Renal cortex interstitium (tissue), 11 donors: ENCODE data around the gene PHF14. TPM values are rescaled to one million over a fixed set of nuclear protein-coding genes. Genes with fewer than 3 reads are reported as not detected.

Source experiments
- DNase-seq, 11 donors: peaks; one replicate each; pipeline ENCODE4 v3.0.0-alpha.2; 2013; ENCODE audit warnings: low read depth in 9 of 11, low spot score in 4 of 11; ENCODE audit errors: extremely low read depth in 1 of 11
- polyA plus RNA-seq, 3 donors: library from polyadenylated mRNA; unstranded; fragments of 120-200 nt; gene quantifications; one replicate each; pipeline ENCODE4 v1.2.1, GENCODE V29; 2013; ENCODE audit not compliant: insufficient read length in 3 of 3

The PHF14 gene
- polyA plus RNA-seq, 3 donors: 59.0 to 83.5 (median 72.4) TPM

- DNase-seq: no peak
Measured at GRCh38 chr7:11060893-11061292, 87.2 kb downstream of the PHF14 start.

- no peak for DNase-seq
Measured at GRCh38 chr7:11062110-11062509, 88.4 kb downstream of the PHF14 start.

GRCh38 chr7:11069591-11069990 is 95.9 kb downstream of the PHF14 start:
- no peak for DNase-seq

- no peak for DNase-seq
Measured at GRCh38 chr7:11077816-11078215, 104.1 kb downstream of the PHF14 start.

GRCh38 chr7:11078247-11078834 is 104.7 kb downstream of the PHF14 start:
- DNase-seq: no peak

GRCh38 chr7:11079907-11080306 is 106.2 kb downstream of the PHF14 start:
- no peak for DNase-seq

- no peak for DNase-seq
Measured at GRCh38 chr7:11082121-11082520, 108.4 kb downstream of the PHF14 start.

- DNase-seq: no peak
Measured at GRCh38 chr7:11082552-11083213, 109.0 kb downstream of the PHF14 start.

- DNase-seq: no peak
Measured at GRCh38 chr7:11083214-11083568, 109.5 kb downstream of the PHF14 start.

- DNase-seq: no peak
Measured at GRCh38 chr7:11104578-11104977, 130.9 kb downstream of the PHF14 start.

- DNase-seq: no peak
Measured at GRCh38 chr7:11109659-11110058, 136.0 kb downstream of the PHF14 start.

GRCh38 chr7:11120068-11120664 is 146.5 kb downstream of the PHF14 start:
- no peak for DNase-seq

GRCh38 chr7:11120675-11121220 is 147.1 kb downstream of the PHF14 start:
- DNase-seq: no peak

GRCh38 chr7:11124856-11125559 is 151.3 kb downstream of the PHF14 start:
- no peak for DNase-seq

GRCh38 chr7:11127114-11127785 is 153.6 kb downstream of the PHF14 start:
- DNase-seq: no peak

- DNase-seq: no peak
Measured at GRCh38 chr7:11127988-11128387, 154.3 kb downstream of the PHF14 start.

- DNase-seq: peak in 1 of 11 donors; percentile 3
Measured at GRCh38 chr7:11128498-11128897, 154.8 kb downstream of the PHF14 start.

- no peak for DNase-seq
Measured at GRCh38 chr7:11130012-11130411, 156.3 kb downstream of the PHF14 start.

GRCh38 chr7:11130601-11131000 is 156.9 kb downstream of the PHF14 start:
- no peak for DNase-seq
